ENCODE results near the gene GABRB1. TPM values are rescaled to one million over a fixed set of nuclear protein-coding genes. Genes with fewer than 3 reads are reported as not detected.

GABRB1 gene
- not detected in 2 replicates for total RNA-seq

- intact Hi-C loops (cut with micrococcal nuclease) = no loop called here
Observed at GRCh38 chr4:47031011-47031678, at the start of gene GABRB1. Gene GABRB1, plus strand, starts transcription at chr4:47031567.

- intact Hi-C loops (cut with micrococcal nuclease) = no loop called here
Observed at GRCh38 chr4:46984781-46985180, 46.6 kb upstream of the GABRB1 start.

- intact Hi-C loops (cut with micrococcal nuclease) = no loop called here
Observed at GRCh38 chr4:46986922-46987638, 44.3 kb upstream of the GABRB1 start.

- intact Hi-C loops (cut with micrococcal nuclease) = loop anchor here (2.0 kb wide), 1 partner anchor 40 kb away; no protein-coding TSS in a partner anchor
Observed at GRCh38 chr4:46992338-46992737, 39.0 kb upstream of the GABRB1 start.

GRCh38 chr4:46993075-46994006 is 38.0 kb upstream of the GABRB1 start, which contains the start of gene GABRA4:
Gene GABRA4, minus strand, starts transcription at chr4:46993581. Its CDS starts 157 bp downstream, at chr4:46993424.
- intact Hi-C loops (cut with micrococcal nuclease) = loop anchor here (2.0 kb wide), 1 partner anchor 39 kb away; no protein-coding TSS in a partner anchor

- intact Hi-C loops (cut with micrococcal nuclease) = no loop called here
Observed at GRCh38 chr4:46994007-46994405, 37.4 kb upstream of the GABRB1 start.

GRCh38 chr4:46999566-46999965 is 31.8 kb upstream of the GABRB1 start:
- intact Hi-C loops (cut with micrococcal nuclease) = no loop called here

- intact Hi-C loops (cut with micrococcal nuclease) = no loop called here
Observed at GRCh38 chr4:47000406-47000805, 31.0 kb upstream of the GABRB1 start.

- intact Hi-C loops (cut with micrococcal nuclease) = no loop called here
Observed at GRCh38 chr4:47002580-47002979, 28.8 kb upstream of the GABRB1 start.

- intact Hi-C loops (cut with micrococcal nuclease) = loop anchor here (5.0 to 10.0 kb wide), 2 partner anchors 452 to 1124 kb away; partner anchors contain the start of genes COMMD8 and TXK
Observed at GRCh38 chr4:47010347-47010911, 20.9 kb upstream of the GABRB1 start.

GRCh38 chr4:47010912-47011446 is 20.4 kb upstream of the GABRB1 start:
- intact Hi-C loops (cut with micrococcal nuclease) = loop anchor here (5.0 to 10.0 kb wide), 2 partner anchors 451 to 1124 kb away; partner anchors contain the start of genes COMMD8 and TXK

GRCh38 chr4:47012676-47013075 is 18.7 kb upstream of the GABRB1 start:
- intact Hi-C loops (cut with micrococcal nuclease) = loop anchor here (5.0 to 10.0 kb wide), 2 partner anchors 450 to 1122 kb away; partner anchors contain the start of genes COMMD8 and TXK

- intact Hi-C loops (cut with micrococcal nuclease) = loop anchor here (5.0 to 10.0 kb wide), 2 partner anchors 449 to 1121 kb away; partner anchors contain the start of genes COMMD8 and TXK
Observed at GRCh38 chr4:47013373-47013772, 18.0 kb upstream of the GABRB1 start.

- intact Hi-C loops (cut with micrococcal nuclease) = loop anchor here (10.0 kb wide), 1 partner anchor 1118 kb away; the partner anchor contains the start of gene TXK
Observed at GRCh38 chr4:47017081-47017480, 14.3 kb upstream of the GABRB1 start.

GRCh38 chr4:47017494-47017893 is 13.9 kb upstream of the GABRB1 start:
- intact Hi-C loops (cut with micrococcal nuclease) = loop anchor here (10.0 kb wide), 1 partner anchor 1117 kb away; the partner anchor contains the start of gene TXK

- intact Hi-C loops (cut with micrococcal nuclease) = loop anchor here (1.0 to 2.0 kb wide), 3 partner anchors 39 to 188 kb away; partner anchors contain the start of gene GABRA4
Observed at GRCh38 chr4:47031751-47032404, 511 bp downstream of the GABRB1 start.

GRCh38 chr4:47032405-47033106 is 1.2 kb downstream of the GABRB1 start:
- intact Hi-C loops (cut with micrococcal nuclease) = loop anchor here (1.0 to 2.0 kb wide), 3 partner anchors 40 to 188 kb away; partner anchors contain the start of gene GABRA4

- intact Hi-C loops (cut with micrococcal nuclease) = no loop called here
Observed at GRCh38 chr4:47038263-47038662, 6.9 kb downstream of the GABRB1 start.

- intact Hi-C loops (cut with micrococcal nuclease) = no loop called here
Observed at GRCh38 chr4:47040828-47041227, 9.5 kb downstream of the GABRB1 start.

Measured in T-helper 2 cell treated with Interferon-gamma antibody and Interleukin-4, amounts not matched to agents 100 ng/mL and 5 ng/mL, for 36 hours (primary cell).